ENCODE measurements around the gene EMC7.

GRCh38 chr15:34084086-34084485, 17.6 kb downstream of the EMC7 start:
- TF ChIP-seq TAF1 (IDR thresholded peaks at IDR 0.05; ENCODE audit: low read depth, low read length) (no peak), POLR2A (IDR thresholded peaks at IDR 0.05; ENCODE audit: low read depth, low read length) (no peak), POLR2AphosphoS5 (IDR thresholded peaks at IDR 0.05; ENCODE audit: low read depth, low read length) (no peak), SPI1 (IDR thresholded peaks at IDR 0.05; ENCODE audit: low read depth, low read length) (no peak), PAX5 (IDR thresholded peaks at IDR 0.05; ENCODE audit: insufficient read depth, low read length, severe bottlenecking) (no peak), POU2F2 (IDR thresholded peaks at IDR 0.05; ENCODE audit: low read depth, low read length) (no peak)

All from GM12891 (cell line).